Mononuclear cell (primary cell): ENCODE measurements around the gene HSPG2. TPM values are rescaled to one million over a fixed set of nuclear protein-coding genes. Genes with fewer than 3 reads are reported as not detected.
"Not testable (repeated sequence)": the region's sequence is repeated elsewhere in the genome, so short reads cannot be mapped to it uniquely, and the experiment has no call there.

Experiments used
- H3K27me3 ChIP-seq: 2 replicates; pipeline ENCODE4 v1.6.0; 2011; ENCODE audit warnings: low read length, control low read depth; ENCODE audit not compliant: insufficient read depth
- H3K4me1 ChIP-seq: 2 replicates; pipeline ENCODE4 v1.5.1; 2011; ENCODE audit warnings: mild to moderate bottlenecking, low read length, control low read depth; ENCODE audit not compliant: insufficient read depth
- H3K4me3 ChIP-seq: 2 replicates; pipeline ENCODE4 v1.5.1; 2011; ENCODE audit warnings: mild to moderate bottlenecking, low read length, moderate library complexity
- H3K9me3 ChIP-seq: 2 replicates; pipeline ENCODE4 v1.5.1; 2011; ENCODE audit warnings: low read depth, mild to moderate bottlenecking, control low read depth, low read length
- total RNA-seq: library from RNA; depleted of rRNA; stranded (reverse); fragments of >200 nt; gene quantifications from one replicate; pipeline ENCODE4 v1.2.3, GENCODE V29; 2012

Gene HSPG2
- total RNA-seq, 1 donor: 0.73 TPM

DNA sequence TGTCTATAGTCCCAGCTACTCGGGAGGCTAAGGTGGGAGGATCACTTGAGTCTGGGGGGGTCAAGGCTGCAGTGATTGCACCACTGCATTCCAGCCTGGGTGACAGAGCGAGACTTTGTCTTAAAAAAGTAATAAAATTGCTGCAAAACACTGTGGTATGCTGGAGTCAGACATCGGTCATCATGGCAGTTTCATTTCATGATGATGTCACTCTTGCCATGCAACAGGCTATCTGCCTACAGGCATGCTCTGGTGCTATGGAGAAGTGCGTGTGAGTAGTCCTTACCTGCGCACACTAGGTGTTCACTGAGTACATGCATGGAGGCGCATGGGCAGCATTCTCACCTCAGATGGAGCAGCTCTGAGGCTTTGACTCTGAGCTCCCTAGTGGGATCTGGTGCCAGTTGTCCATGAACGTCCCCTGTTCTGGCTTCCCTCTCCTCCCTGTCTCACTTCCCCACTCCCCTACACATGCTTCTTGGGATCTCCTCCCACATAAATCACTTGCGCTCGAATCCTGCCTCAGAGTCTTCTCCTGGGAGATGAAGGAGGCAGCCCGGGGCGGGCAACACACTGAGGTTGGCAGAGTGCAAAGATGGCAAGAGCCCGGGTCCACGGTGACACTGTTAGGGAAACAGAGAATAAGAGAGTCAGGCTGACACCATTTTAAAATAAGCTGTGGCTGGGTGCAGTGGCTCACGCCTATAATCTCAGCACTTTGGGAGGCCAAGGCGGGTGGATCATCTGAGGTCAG lies 29.3 kb upstream of the HSPG2 start:
- no peaks in the 10 kb centered on the region for H3K4me1 ChIP-seq
- no peaks in the 10 kb centered on the region for H3K27me3 ChIP-seq
- no peak overlapping the region for H3K4me3 ChIP-seq
- H3K9me3 ChIP-seq: no peaks in the 10 kb centered on the region

DNA sequence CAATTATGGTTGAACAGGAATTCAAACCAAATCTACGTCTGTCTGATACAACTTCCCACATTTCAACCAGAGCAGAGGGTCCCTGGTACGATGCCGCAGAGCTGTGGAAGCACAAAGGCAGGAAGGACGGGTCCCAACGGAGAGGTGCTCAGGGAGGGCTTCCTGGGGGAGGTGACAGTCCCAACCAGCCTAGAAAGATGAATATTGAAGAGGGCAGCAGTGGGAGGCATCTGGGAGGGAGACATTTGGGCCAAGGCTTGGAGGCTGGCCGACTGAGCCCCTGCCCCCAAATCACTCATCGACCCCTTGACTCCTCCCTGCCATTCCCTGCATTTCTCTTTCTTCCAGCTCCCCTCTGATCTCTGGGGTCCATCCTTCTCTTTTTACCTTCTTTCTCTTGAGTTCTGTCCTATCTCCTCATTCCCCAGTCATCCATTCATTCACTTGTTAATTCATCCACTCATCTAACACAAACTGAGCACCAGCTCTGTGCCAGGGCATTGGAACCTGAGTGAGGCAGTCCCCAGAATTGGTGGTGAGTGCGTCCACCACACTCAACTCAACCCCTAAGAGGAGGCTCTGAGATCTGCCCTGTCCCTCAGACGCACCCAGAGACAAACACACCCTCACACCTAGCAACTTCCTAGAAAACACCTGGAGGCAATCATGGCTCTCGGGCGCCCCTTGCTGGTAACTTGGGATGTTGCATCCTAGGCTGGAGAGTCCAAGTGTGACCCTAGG lies 26.5 kb upstream of the HSPG2 start:
- no peaks in the 10 kb centered on the region for H3K9me3 ChIP-seq
- no peaks in the 10 kb centered on the region for H3K27me3 ChIP-seq
- H3K4me1 ChIP-seq: no peaks in the 10 kb centered on the region
- no peak overlapping the region for H3K4me3 ChIP-seq

DNA sequence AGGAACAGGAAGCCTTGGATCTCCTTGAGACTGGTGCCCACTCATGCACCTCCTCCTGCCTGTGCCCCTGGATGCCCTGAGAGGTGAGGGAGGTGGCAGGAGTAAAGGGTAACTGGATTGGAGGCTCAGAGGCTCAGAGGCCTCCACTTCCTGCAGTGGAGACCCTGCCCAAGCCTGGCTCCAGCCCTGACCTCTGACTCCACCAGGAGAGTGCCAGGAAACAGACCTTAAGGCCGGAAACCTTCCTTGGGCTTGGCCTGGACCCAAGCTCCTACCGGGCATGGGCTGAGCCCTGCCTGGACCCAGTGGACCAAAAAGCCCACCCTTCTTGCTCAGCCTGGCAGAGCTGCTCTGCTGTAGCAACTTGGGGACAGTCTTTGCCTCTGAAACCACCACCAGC lies 24.7 kb upstream of the HSPG2 start:
- no peaks in the 10 kb centered on the region for H3K27me3 ChIP-seq
- no peaks in the 10 kb centered on the region for H3K4me1 ChIP-seq

DNA sequence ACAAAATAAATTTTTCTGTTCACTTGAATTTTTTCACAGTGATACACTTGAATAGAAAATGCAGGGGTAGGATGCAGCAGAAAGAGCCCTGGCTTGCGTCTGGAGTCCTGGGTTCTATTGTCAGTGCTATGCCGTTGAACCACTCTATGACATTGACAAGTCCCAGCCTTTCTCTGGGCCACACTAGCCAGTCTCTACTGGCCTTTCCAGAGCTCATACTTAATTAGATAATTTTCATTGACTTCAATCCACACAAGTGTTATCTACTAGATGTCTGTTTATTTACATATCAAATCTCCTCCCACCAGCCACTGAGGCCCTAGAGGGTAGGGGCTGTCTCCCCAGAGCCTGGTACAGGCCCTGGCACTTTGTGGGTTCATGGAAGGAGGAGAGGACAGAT lies 24.2 kb upstream of the HSPG2 start:
- no peaks in the 10 kb centered on the region for H3K27me3 ChIP-seq
- no peak overlapping the region for H3K4me3 ChIP-seq
- no peaks in the 10 kb centered on the region for H3K9me3 ChIP-seq
- no peaks in the 10 kb centered on the region for H3K4me1 ChIP-seq

More for the DNA sequence above, 24.7 kb upstream of the HSPG2 start:
- Histone ChIP-seq H3K4me3 (no peak overlapping the region), H3K9me3 (no peaks in the 10 kb centered on the region)

DNA sequence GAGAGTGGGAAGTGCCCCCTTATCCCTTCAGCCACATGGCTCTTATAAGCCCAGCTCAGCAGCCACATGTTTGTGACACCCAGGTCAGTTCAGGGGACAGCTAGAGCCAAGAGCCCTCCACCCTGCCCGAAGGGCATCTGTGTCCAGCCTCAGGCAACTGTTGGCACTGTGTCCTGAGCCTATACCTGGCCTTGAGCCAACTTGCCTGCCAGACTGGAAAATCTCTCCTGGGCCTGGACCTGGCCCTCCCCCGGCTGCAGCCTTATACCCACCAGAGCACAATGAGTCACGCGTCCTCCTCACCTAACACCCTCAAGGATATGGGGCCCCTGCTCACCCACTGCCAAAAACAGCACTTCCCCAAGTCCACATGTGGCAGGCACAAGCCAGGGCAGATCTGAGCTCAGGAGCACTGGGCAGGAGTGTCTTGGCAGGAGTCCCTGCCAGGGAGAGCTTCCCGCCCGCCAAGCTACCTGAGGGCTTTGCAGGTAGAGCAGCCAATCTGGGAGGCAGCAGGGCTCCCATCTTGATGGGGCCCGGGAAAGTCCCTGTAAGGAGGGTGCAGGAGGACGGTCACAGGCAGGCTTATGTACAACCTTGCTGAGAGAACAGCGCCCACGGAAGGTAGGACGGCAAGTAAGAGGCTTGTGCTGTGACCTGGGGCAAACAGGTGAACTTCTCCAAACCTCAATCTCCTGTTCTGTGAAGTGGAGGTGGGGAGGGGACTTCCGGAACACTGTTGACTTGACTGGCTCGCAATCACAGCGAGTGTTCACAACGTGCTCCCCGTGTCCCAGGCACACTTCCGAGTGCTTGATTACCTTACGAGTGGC lies 19.8 kb upstream of the HSPG2 start:
- no peak overlapping the region for H3K4me3 ChIP-seq

DNA sequence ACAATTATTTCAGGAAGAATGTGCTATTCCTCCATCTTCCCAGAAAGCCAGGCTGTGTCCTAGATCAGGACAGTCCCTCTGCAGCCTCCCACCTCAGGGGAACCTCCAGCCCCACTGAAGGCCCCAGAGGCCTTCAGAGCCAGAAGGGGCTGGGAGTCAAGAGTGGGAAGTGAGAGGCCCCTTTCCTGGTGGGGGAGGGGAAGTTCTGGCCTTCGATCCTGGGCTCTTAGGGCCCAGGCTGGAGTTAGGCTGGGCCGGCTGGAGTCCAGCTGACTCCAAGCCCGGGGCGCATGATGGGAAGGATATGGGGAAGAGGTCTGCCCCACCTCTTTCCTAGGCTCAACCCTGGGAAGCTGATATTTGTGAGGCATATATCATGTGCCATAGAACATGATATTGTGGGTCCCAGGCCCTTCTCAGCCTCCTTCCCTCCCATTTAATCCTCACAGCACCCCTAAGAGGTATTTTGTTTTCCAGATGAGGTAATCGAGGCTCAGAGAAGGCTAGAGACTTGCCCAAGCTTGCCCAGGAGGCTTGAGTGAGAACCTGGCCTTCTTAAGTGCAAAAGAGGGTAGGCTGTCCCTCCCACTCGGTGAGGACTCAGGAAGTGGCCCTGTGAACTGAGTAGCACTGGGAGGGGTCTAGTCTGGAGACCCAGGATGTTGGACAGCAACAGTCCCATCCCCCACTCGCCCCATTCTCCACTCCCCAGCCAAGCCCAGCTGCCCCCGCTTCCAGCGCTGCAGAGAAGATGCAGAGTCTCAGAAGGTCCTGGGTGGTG lies 18.6 kb upstream of the HSPG2 start:
- Histone ChIP-seq H3K4me3 (no peak overlapping the region), H3K27me3 (no peaks in the 10 kb centered on the region), H3K4me1 (no peaks in the 10 kb centered on the region), H3K9me3 (no peaks in the 10 kb centered on the region)

More for the DNA sequence above, 19.8 kb upstream of the HSPG2 start:
- H3K9me3 ChIP-seq: no peaks in the 10 kb centered on the region
- no peaks in the 10 kb centered on the region for H3K27me3 ChIP-seq
- H3K4me1 ChIP-seq: no peaks in the 10 kb centered on the region

DNA sequence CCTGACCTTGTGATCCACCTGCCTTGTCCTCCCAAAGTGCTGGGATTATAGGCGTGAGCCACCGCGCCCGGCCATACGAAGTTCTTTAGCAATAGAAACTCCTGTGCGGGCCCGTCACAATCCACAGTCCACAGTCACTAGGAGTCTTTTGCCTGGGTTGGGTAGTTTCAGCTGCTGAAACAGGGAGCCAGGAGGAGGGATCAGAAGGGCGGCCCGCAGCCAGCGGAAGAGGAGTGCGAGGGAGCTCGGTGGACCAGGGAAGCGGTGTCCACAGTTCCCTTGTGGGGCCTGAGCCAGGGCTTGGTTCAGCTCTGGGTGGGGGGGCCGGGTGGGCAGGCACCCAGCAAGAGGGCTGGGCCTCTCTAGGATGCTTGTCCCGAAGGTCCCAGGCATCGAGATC lies 17.9 kb upstream of the HSPG2 start:
- Histone ChIP-seq H3K9me3 (no peaks in the 10 kb centered on the region), H3K4me3 (no peak overlapping the region), H3K4me1 (no peaks in the 10 kb centered on the region), H3K27me3 (no peaks in the 10 kb centered on the region)

DNA sequence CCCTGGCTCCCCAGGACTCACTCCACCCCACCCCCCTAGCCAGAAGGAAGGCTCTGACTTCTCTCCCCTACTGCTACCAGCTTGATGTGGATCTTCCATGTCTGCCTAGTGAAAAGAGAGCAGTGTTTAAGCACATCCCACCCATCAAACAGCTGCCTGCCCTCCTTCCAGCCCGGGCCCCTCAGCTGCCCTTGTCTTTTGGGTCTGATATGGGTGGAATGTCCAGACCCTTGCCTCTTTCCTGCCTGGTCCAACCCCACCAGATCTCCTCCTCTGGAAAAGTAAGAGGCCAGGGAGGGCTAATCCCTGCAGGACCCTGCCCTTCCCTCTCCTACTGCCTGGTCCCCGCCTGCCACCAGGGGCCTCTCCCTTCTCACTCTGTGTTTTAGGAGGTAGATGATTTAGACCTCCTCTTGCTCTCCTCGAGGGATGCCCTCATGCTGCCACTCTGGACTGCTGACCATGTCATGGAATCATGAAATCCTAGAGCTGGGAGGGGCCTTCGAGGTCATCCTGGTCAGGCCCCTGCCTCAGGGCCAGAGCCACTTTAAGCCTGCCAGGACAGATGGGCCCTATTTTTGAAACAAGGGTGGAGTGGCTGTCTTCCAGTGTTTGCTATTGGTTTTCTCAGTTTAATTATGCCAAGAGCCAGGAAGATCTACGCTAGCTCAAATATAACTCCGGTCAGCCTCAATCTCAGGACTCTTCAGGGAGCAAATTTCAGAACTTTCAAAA lies 15.8 kb upstream of the HSPG2 start:
- Histone ChIP-seq H3K4me1 (no peaks in the 10 kb centered on the region), H3K27me3 (no peaks in the 10 kb centered on the region)

DNA sequence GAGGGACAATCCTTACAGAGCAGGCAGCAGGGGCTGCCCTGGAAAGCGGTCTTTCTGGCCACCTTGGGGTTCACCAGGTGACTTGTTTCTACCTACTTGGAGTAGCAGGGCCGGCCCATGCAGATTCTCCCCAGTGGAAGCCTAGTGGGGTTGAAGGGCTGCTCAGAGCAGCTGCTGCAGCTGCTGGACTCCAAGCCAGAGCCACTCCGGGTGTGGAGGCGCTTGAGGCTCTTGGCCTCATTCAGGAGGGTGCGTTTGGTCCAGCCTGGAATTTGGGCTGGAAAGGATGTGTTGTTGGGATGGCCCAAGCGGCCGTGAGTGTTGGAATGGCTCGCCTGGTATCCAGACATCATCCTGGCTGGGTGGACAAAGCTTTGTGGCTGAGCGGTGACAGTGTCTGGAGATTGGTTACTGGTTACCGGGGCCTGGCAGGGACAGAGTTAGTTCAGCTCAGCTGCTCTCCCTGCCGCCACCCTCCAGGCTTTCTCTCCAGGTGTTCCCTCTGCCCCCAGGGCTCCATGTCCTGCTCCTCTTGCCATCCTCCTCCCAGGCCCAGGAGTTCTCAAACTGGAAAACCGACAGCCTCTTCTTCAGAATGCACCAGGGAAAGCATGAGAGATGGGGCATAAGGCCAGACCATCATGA lies 14.2 kb upstream of the HSPG2 start:
- Histone ChIP-seq H3K9me3 (no peaks in the 10 kb centered on the region), H3K27me3 (no peaks in the 10 kb centered on the region), H3K4me1 (no peaks in the 10 kb centered on the region), H3K4me3 (no peak overlapping the region)

More for the DNA sequence above, 15.8 kb upstream of the HSPG2 start:
- H3K4me3 ChIP-seq: no peak overlapping the region
- H3K9me3 ChIP-seq: no peaks in the 10 kb centered on the region

DNA sequence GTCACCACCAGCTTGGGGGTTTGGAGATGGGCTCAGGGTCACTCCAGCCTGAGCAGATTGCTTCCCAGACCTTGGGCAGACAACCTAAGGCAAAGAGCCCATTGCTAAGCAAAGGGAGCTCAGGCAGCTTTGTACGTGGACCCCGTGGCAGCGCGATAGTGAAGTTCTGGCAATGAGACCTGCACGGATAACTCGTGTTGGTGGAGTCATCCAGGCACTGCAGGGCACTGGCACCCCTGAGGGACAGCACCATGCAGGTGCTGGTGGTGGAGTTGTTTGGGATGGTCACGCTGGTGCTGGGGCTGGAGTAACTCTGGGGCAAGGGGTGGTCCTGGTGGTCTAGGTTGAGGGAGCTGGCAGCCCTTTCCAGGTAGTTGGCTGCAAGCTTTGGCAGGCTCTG lies 13.6 kb upstream of the HSPG2 start:
- Histone ChIP-seq H3K4me1 (no peaks in the 10 kb centered on the region), H3K27me3 (no peaks in the 10 kb centered on the region), H3K4me3 (no peak overlapping the region), H3K9me3 (no peaks in the 10 kb centered on the region)

DNA sequence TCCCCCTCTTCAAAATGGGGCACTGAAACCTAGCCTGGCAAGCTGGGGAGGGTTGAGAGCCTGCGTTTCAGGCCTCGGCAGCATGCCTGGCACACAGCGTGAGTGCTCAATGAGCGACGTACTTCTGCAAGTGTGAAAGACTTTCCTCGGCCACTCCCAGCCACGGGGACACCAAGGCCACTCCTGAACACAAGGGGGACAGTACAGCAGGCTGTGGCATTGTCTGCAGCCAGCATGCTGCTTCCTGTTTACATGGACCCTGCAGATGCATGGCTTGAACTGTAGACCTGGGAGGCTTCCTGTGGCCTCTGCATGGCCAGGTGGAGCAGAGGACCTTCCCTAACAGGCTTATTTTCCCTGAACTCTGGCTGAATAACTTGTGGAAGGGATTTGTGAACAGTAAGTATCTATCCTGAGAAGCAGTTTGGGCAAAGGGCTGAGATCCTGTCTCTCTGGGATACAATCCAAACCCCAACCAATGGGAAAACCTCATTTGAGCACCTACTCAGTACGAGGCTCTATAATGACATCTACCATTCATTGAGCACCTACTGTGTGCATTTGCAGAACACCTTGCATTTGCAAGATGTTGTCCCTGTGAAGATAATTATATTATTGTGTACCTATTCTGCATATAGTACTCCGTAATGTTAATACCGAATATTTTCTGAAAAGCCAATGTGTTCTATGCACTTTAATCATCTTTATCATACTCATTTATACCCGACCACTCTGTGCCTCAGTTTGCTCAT lies 9.9 kb upstream of the HSPG2 start:
- no peaks in the 10 kb centered on the region for H3K9me3 ChIP-seq
- H3K27me3 ChIP-seq: no peaks in the 10 kb centered on the region
- H3K4me3 ChIP-seq: no peak overlapping the region
- no peaks in the 10 kb centered on the region for H3K4me1 ChIP-seq

DNA sequence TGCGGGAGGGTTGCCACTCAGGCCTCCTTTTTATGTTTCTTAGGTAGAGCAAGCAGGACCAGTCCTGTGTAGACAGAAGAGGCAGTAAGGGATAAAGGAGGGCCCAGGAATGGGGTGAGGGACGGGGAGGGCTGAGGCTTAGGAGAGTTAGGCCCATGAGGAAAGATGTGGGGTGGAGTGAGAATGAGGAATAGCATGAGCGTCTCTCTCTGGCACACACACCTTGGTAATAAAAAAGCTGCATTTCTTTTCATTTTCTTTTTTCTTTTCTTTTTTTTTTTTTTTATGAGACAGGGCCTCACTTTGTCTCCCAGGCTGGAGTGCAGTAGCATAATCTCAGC lies 7.6 kb upstream of the HSPG2 start:
- no peak overlapping the region for H3K4me3 ChIP-seq
- H3K27me3 ChIP-seq: no peaks in the 10 kb centered on the region
- no peaks in the 10 kb centered on the region for H3K9me3 ChIP-seq
- H3K4me1 ChIP-seq: peaks cover 4% of the 10 kb centered on the region

DNA sequence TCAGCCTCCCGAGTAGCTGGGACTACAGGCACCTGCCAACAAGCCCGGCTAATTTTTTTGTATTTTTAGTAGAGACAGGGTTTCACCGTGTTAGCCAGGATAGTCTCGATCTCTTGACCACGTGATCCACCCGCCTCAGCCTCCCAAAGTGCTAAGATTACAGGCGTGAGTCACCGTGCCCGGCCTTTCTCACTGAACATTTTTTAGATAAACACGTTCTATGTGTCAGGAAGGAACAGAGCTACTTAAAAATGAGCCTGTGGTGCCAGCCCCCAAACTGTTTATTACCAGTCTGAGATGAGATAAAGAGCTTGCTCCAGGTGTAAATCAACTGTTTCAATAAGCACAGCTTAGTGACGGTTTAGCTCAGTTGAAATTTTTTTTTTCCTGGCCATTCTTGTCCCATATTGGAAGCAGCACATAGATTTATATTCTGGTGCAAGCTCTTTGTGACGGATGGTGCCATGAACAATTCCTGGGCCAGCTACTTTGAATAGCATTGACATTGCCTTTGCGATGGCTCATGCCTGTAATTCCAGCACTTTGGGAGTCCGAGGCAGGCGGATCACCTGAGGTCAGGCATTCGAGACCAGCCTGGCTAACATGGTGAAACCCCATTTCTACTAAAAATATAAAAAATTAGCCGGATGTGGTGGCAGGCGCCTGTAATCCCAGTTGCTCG lies 6.0 kb upstream of the HSPG2 start:
- H3K27me3 ChIP-seq, H3K4me1 ChIP-seq, H3K9me3 ChIP-seq, H3K4me3 ChIP-seq: not testable (repeated sequence)
